Natural killer cell (primary cell): Measurements from ENCODE around the gene FHOD1. TPM values are rescaled to one million over a fixed set of nuclear protein-coding genes. Genes with fewer than 3 reads are reported as not detected.

Experiments used
- ATAC-seq, 3 donors: fragments of 150-1000 bp in 2 of 3; fragments of 200-7000 bp in 1 of 3; cut with Tn5 transposase; 1 replicate in 1 of 3; 2 replicates in 2 of 3; pipeline ENCODE4 v1.10.0; 2021; ENCODE audit warnings: mild to moderate bottlenecking in 2 of 3, moderate library complexity in 2 of 3
- DNase-seq, 2 donors: peaks; one replicate each; pipeline versions ENCODE4 v3.0.0 to v3.0.0-alpha.2; 2013 to 2021; ENCODE audit warnings: mixed read lengths in 1 of 2
- H3K27ac ChIP-seq: one replicate; pipeline ENCODE4 v1.5.1; 2013; ENCODE audit warnings: mild to moderate bottlenecking, low read length
- H3K27me3 ChIP-seq: one replicate; pipeline ENCODE4 v1.6.1; 2013; ENCODE audit warnings: low read length; ENCODE audit not compliant: control insufficient read depth, insufficient read depth
- H3K36me3 ChIP-seq: one replicate; pipeline ENCODE4 v1.6.1; 2013; ENCODE audit warnings: low read length; ENCODE audit not compliant: control insufficient read depth, insufficient read depth
- H3K4me1 ChIP-seq: one replicate; pipeline ENCODE4 v1.6.1; 2013; ENCODE audit warnings: low read length; ENCODE audit not compliant: control insufficient read depth, insufficient read depth
- H3K4me3 ChIP-seq: one replicate; pipeline ENCODE4 v1.5.1; 2013; ENCODE audit warnings: low read length
- H3K9me3 ChIP-seq: one replicate; pipeline ENCODE4 v1.6.1; 2013; ENCODE audit warnings: low read length; ENCODE audit not compliant: control insufficient read depth, insufficient read depth
- H3K27ac Mint-ChIP-seq, 2 donors: one replicate each; pipeline ENCODE4 v1.8.0; 2022; ENCODE audit warnings: mild to moderate bottlenecking in 2 of 2, mixed read lengths in 2 of 2, moderate library complexity in 1 of 2
- H3K27me3 Mint-ChIP-seq, 2 donors: one replicate each; pipeline ENCODE4 v1.8.0; 2022; ENCODE audit warnings: low read depth in 2 of 2, mixed read lengths in 2 of 2
- H3K36me3 Mint-ChIP-seq: one replicate; pipeline ENCODE4 v1.8.0; 2022; ENCODE audit warnings: mixed read lengths
- H3K4me1 Mint-ChIP-seq, 2 donors: one replicate each; pipeline ENCODE4 v1.8.0; 2022; ENCODE audit warnings: mixed read lengths in 2 of 2
- H3K4me3 Mint-ChIP-seq: one replicate; pipeline ENCODE4 v1.8.0; 2022; ENCODE audit warnings: mild to moderate bottlenecking, moderate library complexity, mixed read lengths
- H3K9me3 Mint-ChIP-seq, 2 donors: one replicate each; pipeline ENCODE4 v1.8.0; 2022; ENCODE audit warnings: mixed read lengths in 2 of 2
- CTCF ChIP-seq: fragments of 200-600 bp; IDR thresholded peaks from one replicate; pipeline ENCODE4 v1.8.0; 2022; ENCODE audit warnings: antibody characterized with exemption
- WGBS: methylation state at CpG from one replicate; pipeline ENCODE4 v1.1.7; 2013; ENCODE audit warnings: missing lambda C conversion rate; ENCODE audit not compliant: insufficient coverage; 5-methylcytosine and 5-hydroxymethylcytosine counted together
- intact Hi-C: fragments of 100-400 bp; cut with micrococcal nuclease; formaldehyde crosslinking; loops from one replicate; pipeline ENCODE4 v1.14.2; 2022
- total RNA-seq, 4 donors: library from RNA; stranded (reverse); fragments of 120-200 nt in 1 of 4; gene quantifications; one replicate each; pipeline versions ENCODE4 v1.2.3 to v1.2.4, GENCODE V29; 2013 to 2022

The FHOD1 gene
- total RNA-seq, 3 donors from 2014 or later (not counting 1 experiment from before 2014, with no cell fraction given) = 79.3 to 96.8 (median 89.2) TPM

GRCh38 chr16:67236563-67237395 is 10.5 kb downstream of the FHOD1 start:
- WGBS = 94% methylated on average over 49 of the region's 50 CpGs
- Mint-ChIP-seq H3K27ac (peak overlapping the region; percentile 30 to 63), H3K27me3 (no peaks in the 10 kb centered on the region), H3K9me3 (no peaks in the 10 kb centered on the region), H3K4me3 (no peak overlapping the region), H3K36me3 (no peaks in the 10 kb centered on the region), H3K4me1 (peaks cover 6 to 29% of the 10 kb centered on the region in 2 donors)
- Histone ChIP-seq H3K27ac (peak overlapping the region; percentile 12), H3K9me3 (no peaks in the 10 kb centered on the region), H3K36me3 (peaks cover 47% of the 10 kb centered on the region), H3K4me3 (no peak overlapping the region), H3K4me1 (no peaks in the 10 kb centered on the region), H3K27me3 (no peaks in the 10 kb centered on the region)
- no peak for TF ChIP-seq CTCF
- DNase-seq (peak; percentile 50 to 78), ATAC-seq (peak; percentile 83 to 94 (median 90))
- intact Hi-C loops = no loop called here

- H3K4me1 Mint-ChIP-seq = peaks cover 6 to 22% of the 10 kb centered on the region in 2 donors
- Histone ChIP-seq H3K4me3 (no peak overlapping the region), H3K4me1 (no peaks in the 10 kb centered on the region), H3K9me3 (no peaks in the 10 kb centered on the region), H3K36me3 (peaks cover 55% of the 10 kb centered on the region), H3K27me3 (no peaks in the 10 kb centered on the region), H3K27ac (peak overlapping the region; percentile 12)
- no peaks in the 10 kb centered on the region for H3K9me3 Mint-ChIP-seq
- TF ChIP-seq CTCF = no peak
- H3K27me3 Mint-ChIP-seq = no peaks in the 10 kb centered on the region
- ATAC-seq = peak in 1 of 3 donors; percentile 1
- 92% methylated on average over 17 of the region's 17 CpGs for WGBS
- peak in 1 of 2 donors; percentile 73 for DNase-seq
- no peaks in the 10 kb centered on the region for H3K36me3 Mint-ChIP-seq
- no peak overlapping the region for H3K4me3 Mint-ChIP-seq
- intact Hi-C loops = no loop called here
- peak overlapping the region; percentile 13 to 30 for H3K27ac Mint-ChIP-seq
Measured at GRCh38 chr16:67235816-67236562, 11.3 kb downstream of the FHOD1 start.

- no peak for DNase-seq
- Histone ChIP-seq H3K9me3 (no peaks in the 10 kb centered on the region), H3K4me3 (no peak overlapping the region), H3K27ac (no peak overlapping the region), H3K27me3 (no peaks in the 10 kb centered on the region), H3K4me1 (no peaks in the 10 kb centered on the region), H3K36me3 (peaks cover 67% of the 10 kb centered on the region)
- H3K27ac Mint-ChIP-seq = no peak overlapping the region
- H3K36me3 Mint-ChIP-seq = no peaks in the 10 kb centered on the region
- no peak for TF ChIP-seq CTCF
- H3K27me3 Mint-ChIP-seq = no peaks in the 10 kb centered on the region
- H3K4me1 Mint-ChIP-seq = peaks cover 0 to 14% of the 10 kb centered on the region in 2 donors
- WGBS = 97% methylated on average over 10 of the region's 10 CpGs
- H3K9me3 Mint-ChIP-seq = no peaks in the 10 kb centered on the region
- no peak overlapping the region for H3K4me3 Mint-ChIP-seq
- intact Hi-C loops = no loop called here
- ATAC-seq = no peak
Measured at GRCh38 chr16:67234180-67234597, 13.1 kb downstream of the FHOD1 start.
